ENCODE measurements around the gene SHMT2.

DNA sequence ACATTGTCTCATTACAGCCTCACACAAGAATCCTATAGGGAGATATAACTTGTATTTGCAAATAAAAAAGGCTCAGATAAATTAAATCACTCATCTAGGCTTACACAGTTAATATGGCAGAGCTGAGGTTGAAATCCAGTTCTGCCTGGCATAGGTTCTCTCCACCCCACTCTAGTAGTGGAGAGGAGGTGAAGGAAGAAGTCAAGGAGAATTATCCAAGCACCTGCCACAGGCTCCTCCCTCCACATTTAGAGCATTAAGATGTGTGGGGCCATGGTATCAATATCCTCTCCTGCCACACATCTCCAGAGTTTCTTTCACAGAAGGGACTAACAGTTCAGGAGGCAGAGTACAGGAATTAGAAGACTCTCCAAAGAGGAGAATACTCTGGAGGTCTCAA lies 44.0 kb downstream of the SHMT2 start:
- TF ChIP-seq, protein P1, sequence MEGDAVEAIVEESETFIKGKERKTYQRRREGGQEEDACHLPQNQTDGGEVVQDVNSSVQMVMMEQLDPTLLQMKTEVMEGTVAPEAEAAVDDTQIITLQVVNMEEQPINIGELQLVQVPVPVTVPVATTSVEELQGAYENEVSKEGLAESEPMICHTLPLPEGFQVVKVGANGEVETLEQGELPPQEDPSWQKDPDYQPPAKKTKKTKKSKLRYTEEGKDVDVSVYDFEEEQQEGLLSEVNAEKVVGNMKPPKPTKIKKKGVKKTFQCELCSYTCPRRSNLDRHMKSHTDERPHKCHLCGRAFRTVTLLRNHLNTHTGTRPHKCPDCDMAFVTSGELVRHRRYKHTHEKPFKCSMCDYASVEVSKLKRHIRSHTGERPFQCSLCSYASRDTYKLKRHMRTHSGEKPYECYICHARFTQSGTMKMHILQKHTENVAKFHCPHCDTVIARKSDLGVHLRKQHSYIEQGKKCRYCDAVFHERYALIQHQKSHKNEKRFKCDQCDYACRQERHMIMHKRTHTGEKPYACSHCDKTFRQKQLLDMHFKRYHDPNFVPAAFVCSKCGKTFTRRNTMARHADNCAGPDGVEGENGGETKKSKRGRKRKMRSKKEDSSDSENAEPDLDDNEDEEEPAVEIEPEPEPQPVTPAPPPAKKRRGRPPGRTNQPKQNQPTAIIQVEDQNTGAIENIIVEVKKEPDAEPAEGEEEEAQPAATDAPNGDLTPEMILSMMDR (IDR thresholded peaks at IDR 0.05) = no peak
- TF ChIP-seq POLR2A (IDR thresholded peaks at IDR 0.05) = no peak
